Right ventricle myocardium inferior (tissue), 1 donor: Measurements from ENCODE around the gene CCDC88A. TPM values are rescaled to one million over a fixed set of nuclear protein-coding genes. Genes with fewer than 3 reads are reported as not detected.
"Not testable (repeated sequence)": the region's sequence is repeated elsewhere in the genome, so short reads cannot be mapped to it uniquely, and the experiment has no call there.

Experiments used
- ATAC-seq: fragments of 200-7000 bp; cut with Tn5 transposase; one replicate; pipeline ENCODE4 v1.9.1; 2020; ENCODE audit warnings: mild to moderate bottlenecking, moderate library complexity
- DNase-seq: peaks from one replicate; pipeline ENCODE4 v3.0.0; 2021; ENCODE audit errors: missing footprints
- intact Hi-C: fragments of 100-400 bp; cut with DNase I; formaldehyde crosslinking; loops from one replicate; pipeline ENCODE4 v1.11.0; 2022
- total RNA-seq: library from RNA; stranded (reverse); fragmentation: NEBNext Ultra II Directional; extraction: Animal tissue kit (Norgen Biotek cat#: 25700); gene quantifications from one replicate; pipeline ENCODE4 v1.2.1, GENCODE V29; 2021
- donor health status: DM: no; HTN: yes; CAD: no; lungs with severe emphysema.

Gene CCDC88A
- total RNA-seq, 1 donor from 2014 or later, result 20.0 TPM

DNA sequence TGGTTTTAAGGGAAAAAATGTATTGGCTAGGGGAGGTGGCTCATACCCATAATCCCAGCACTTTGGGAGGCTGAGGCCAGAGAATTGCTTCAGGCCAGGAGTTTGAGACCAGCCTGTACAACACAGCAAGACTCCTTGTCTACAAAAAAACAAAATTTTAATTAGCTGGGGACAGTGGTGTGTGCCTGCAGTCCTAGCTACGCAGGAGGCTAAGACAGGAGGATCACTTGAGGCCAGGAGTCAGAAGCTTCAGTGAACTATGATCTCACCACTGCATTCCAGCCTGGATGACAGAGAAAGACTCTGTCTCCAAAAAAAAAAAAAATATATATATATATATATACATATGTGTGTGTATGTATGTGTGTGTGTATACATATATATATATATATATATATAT, 18.5 kb downstream of the CCDC88A start:
- DNase-seq (no peak), ATAC-seq (no peak)
- intact Hi-C loops, result no loop called here

DNA sequence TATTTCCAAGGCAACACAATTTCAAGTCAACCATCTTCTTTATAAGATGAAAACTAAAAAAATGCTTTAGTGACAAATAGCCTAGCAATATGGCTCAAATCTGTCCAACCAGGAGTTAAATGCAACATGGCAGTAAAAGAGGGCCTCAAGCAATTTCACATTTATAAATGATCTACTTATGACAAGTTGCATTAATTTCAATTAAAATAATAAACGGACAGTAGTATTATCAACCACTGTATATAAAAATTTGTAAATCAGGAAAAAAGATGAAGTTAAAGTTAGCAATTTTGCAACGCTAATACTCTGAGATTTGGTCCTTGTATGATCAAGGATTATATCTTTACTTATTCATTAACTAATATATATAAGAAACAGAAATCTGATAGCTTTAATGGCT, 19.3 kb downstream of the CCDC88A start:
- intact Hi-C loops, result no loop called here
- DNase-seq (no peak), ATAC-seq (no peak)

GRCh38 chr2:55399815-55400214, 19.8 kb downstream of the CCDC88A start:
- ATAC-seq, result no peak
- intact Hi-C loops, result no loop called here
- no peak for DNase-seq

GRCh38 chr2:55395724-55396605, 23.7 kb downstream of the CCDC88A start:
- no peak for DNase-seq
- intact Hi-C loops, result no loop called here
- no peak for ATAC-seq

GRCh38 chr2:55391615-55392242, 27.9 kb downstream of the CCDC88A start:
- no peak for ATAC-seq
- intact Hi-C loops, result no loop called here
- no peak for DNase-seq

DNA sequence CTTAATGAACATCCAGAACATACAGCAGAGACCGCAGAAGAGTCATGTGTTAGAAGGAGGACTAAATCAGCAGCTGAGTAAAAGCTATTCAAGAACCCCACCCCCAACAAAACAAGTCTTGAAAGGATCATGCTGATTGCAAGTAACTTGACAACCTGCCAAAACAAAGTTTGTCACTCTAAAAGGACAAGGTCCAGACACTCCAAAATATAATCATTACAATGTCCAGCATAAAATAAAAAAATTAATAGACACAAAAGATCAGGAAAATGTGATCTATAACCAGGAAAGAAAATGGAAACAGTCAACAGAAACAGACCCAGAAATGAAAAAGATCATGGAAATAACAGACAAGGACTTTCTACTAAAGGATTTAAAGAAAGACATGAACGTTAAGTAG, 28.5 kb downstream of the CCDC88A start:
- intact Hi-C loops, result no loop called here
- ATAC-seq (no peak), DNase-seq (no peak)

GRCh38 chr2:55385516-55385915, 34.1 kb downstream of the CCDC88A start:
- ATAC-seq, DNase-seq, intact Hi-C loops: not testable (repeated sequence)

DNA sequence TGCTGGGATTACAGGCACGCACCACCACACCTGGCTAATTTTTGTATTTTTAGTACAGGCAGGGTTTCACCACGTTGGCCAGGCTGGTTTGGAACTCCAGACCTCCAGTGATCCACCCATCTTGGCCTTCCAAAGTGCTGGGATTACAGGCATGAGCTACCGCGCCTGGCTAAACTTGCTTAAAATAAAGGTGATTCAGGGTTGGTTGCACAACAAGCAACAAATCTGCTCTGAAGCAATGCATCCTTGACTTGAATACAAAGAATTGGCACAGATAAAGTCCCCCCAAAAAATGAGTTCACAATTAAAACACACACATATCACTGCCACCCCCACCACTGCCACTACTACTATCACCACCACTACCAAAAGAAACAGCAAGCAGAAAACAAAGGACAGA, 34.9 kb downstream of the CCDC88A start:
- DNase-seq, result no peak
- intact Hi-C loops, result no loop called here
- no peak for ATAC-seq

- intact Hi-C loops, result no loop called here
- no peak for ATAC-seq
- no peak for DNase-seq
Observed at GRCh38 chr2:55371376-55371775, 48.3 kb downstream of the CCDC88A start.

- ATAC-seq (no peak), DNase-seq (no peak)
- intact Hi-C loops, result no loop called here
Observed at GRCh38 chr2:55370208-55370607, 49.4 kb downstream of the CCDC88A start.

DNA sequence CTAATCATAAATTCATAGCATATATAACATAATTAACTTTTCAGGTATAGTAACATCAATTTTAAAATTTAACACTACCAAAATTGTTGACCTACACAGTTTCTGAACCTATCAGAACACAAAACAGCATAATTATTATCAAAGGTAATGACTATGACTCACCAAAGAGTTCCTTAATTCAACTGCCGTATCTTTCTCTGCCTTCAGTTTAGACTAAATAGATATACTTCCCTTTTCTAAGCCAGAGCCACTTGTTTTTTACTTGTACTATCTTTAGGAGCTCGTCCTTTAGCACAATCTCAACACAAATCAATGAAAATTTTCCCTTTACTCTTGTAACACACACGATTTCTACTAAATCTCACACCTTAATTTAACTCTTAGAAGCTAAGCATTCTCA, 54.4 kb downstream of the CCDC88A start:
- DNase-seq (no peak), ATAC-seq (no peak)
- intact Hi-C loops, result no loop called here

DNA sequence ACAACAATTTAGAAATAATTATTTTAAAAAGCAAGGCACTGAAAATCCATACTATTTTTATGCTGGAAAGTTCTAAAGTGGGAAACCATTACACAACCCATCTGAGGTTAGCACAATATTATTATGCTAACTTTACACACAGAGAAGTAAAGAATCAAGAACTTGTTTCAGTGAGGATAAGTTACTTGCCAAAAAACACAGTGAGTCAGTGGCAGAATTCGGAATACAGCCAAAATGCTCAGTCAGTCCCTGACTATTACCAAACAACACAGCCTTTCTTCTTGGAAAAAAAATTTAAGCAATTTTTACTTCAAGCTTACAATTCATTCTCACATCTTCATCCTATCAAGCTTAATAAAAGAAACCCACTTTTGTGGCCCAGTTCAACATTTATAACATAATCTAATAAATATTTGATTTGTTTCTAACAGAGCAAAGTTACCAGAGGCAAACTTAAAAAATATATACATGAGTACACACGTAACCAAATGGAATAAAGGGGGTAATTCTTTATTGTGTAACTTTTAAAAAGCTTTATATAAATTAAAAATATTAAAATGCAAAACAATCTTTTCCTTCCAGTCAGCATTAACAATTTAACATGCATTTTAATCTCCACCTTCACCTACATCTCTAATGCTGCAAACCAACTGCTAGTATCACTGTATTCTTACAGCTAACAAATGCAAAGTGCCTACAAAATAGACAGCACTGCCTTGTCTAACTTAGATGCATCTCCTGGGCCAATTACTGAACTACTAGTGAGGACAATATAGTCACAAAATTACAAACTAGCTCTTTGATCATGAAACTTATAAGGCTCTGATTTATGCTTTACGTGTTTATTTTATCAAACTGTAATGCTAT, 55.2 kb downstream of the CCDC88A start:
- no peak for DNase-seq
- ATAC-seq, result peak; percentile 88
- intact Hi-C loops, result no loop called here

- no peak for DNase-seq
- intact Hi-C loops, result no loop called here
- no peak for ATAC-seq
Observed at GRCh38 chr2:55363636-55364035, 56.0 kb downstream of the CCDC88A start.

DNA sequence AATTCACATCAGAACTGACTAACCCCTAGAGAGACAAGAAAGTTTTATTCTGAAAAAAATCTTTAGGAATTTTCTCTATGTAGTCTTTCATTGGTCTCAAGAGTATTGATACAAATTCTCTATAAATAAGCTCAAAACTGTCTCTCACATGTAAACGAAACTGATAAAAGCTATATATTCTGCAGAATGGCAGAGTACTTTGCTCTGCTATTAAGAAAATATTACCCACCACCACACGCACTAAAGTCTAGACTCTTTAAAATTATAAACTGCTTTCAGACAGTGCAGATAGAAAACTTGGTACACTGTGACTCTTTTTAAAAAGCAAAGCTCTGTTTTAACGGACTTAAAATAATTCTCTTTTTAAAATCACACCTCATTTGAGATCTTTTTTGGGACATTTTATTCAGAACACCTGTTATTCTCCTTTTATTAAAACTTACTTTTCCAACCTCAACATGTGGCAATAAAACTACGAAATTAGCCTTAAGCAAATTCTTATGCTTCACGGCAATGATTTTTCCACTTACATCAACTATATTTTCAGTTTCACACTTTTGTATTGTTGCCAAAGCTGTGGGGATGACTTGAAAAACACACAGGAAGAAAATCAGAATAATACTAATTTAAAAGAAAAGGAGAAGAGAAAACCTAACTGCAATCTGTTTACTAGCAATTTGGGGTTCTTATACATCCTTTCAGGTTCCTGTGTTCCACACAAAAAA, 58.0 kb downstream of the CCDC88A start:
- DNase-seq, result no peak
- intact Hi-C loops, result no loop called here
- no peak for ATAC-seq

DNA sequence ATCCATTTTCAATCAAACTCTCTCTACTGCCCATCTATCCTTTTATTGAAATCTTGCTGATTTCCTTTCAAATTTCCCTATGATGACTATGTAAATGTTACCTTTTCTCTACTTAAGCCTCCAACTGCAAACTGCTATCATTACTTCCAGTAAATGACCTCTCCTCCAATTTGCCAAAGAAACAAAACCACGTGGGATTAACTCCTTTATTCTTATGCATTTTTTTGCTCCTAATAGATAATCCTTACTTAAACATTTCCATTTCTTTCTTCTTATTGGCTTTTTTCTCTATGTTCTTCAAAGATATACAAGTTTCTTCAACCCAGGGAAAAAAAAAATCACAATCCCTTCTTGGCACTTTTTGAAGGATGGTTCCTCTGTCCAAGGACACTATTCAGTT, 61.2 kb downstream of the CCDC88A start:
- no peak for ATAC-seq
- intact Hi-C loops, result no loop called here
- DNase-seq, result no peak

DNA sequence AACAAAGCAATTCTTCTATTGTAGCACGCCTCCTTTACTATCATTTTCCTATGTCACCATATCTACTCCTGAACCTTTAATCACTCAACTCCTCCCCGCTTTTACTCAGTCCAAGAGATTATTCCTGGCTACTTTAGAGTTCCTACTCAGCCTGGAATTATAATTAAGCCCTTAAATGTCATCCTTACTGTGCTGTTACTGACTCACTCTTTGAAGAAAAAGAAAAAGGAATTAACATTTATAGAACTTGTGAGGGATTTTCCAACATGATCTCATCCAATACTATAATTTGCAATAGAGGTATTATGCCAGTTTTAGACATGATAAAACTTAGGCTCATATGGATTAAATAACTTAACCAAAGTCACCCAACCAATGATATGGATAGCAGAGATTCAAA, 61.7 kb downstream of the CCDC88A start:
- ATAC-seq, result no peak

DNA sequence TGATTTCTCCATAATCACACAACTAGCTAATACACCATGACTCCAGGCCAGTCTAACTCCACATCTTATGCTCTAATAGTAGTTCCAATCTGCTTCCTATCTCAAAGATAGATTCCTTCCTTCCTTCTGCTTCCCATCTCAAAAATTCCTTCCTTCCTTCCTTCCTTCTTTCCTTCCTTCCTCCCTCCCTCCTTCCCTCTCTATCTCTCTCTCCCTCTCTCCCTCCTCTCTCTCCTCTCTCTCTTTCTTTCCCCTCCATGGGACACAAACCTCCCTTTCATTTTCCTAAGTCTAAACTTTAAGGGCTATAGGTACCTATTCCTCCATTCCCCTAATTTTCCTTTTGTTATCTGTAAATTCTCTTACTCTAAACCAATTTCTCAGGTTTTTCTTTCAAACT, 62.5 kb downstream of the CCDC88A start:
- intact Hi-C loops, result no loop called here
- ATAC-seq (no peak), DNase-seq (no peak)

More for the DNA sequence above, 61.7 kb downstream of the CCDC88A start:
- no peak for DNase-seq
- intact Hi-C loops, result no loop called here

GRCh38 chr2:55356136-55356535, 63.5 kb downstream of the CCDC88A start:
- intact Hi-C loops, ATAC-seq: not testable (repeated sequence)

GRCh38 chr2:55355451-55355850, 64.2 kb downstream of the CCDC88A start:
- ATAC-seq, result no peak
- intact Hi-C loops, result no loop called here
- no peak for DNase-seq

More at GRCh38 chr2:55356136-55356535, 63.5 kb downstream of the CCDC88A start:
- DNase-seq, result not testable (repeated sequence)
